BE2C (cell line): ENCODE measurements around the gene PON3.

Experiments
- DNase-seq: peaks from one replicate; pipeline ENCODE4 v3.0.0-alpha.2; 2020
- H3K27me3 ChIP-seq: fragments of 250-450 bp; sonication (Bioruptor Pico); 2 replicates; pipeline ENCODE4 v1.5.1; 2020; ENCODE audit warnings: mild to moderate bottlenecking
- H3K36me3 ChIP-seq: fragments of 250-450 bp; sonication (Bioruptor Pico); 2 replicates; pipeline ENCODE4 v1.5.1; 2020; ENCODE audit warnings: mild to moderate bottlenecking
- H3K4me1 ChIP-seq: fragments of 250-450 bp; sonication (Bioruptor Pico); 2 replicates; pipeline ENCODE4 v1.5.1; 2020
- H3K4me3 ChIP-seq: 2 replicates; pipeline ENCODE4 v1.5.1; 2011; ENCODE audit warnings: low read depth, low read length
- H3K9me3 ChIP-seq: fragments of 250-450 bp; sonication (Bioruptor Pico); 2 replicates; pipeline ENCODE4 v1.5.1; 2020
- CTCF ChIP-seq: IDR thresholded peaks from 2 replicates; pipeline ENCODE4 v1.5.1; 2012; ENCODE audit warnings: mild to moderate bottlenecking, low read depth, low read length

Gene PON3

GRCh38 chr7:95330204-95330960 lies 65.8 kb downstream of the PON3 start:
- no peak for TF ChIP-seq CTCF
- Histone ChIP-seq H3K9me3 (no peaks in the 10 kb centered on the region), H3K4me3 (no peak overlapping the region), H3K4me1 (no peaks in the 10 kb centered on the region), H3K36me3 (no peaks in the 10 kb centered on the region), H3K27me3 (no peaks in the 10 kb centered on the region)
- DNase-seq: no peak

GRCh38 chr7:95327356-95327755 lies 68.8 kb downstream of the PON3 start:
- Histone ChIP-seq H3K4me1 (no peaks in the 10 kb centered on the region), H3K27me3 (no peaks in the 10 kb centered on the region), H3K36me3 (no peaks in the 10 kb centered on the region), H3K4me3 (no peak overlapping the region), H3K9me3 (no peaks in the 10 kb centered on the region)
- no peak for DNase-seq
- TF ChIP-seq CTCF: no peak

GRCh38 chr7:95324431-95324830 lies 71.7 kb downstream of the PON3 start, which contains the start of gene PON1:
TSS of gene PON1 (minus strand) at chr7:95324532. CDS start at chr7:95324475, 57 bp downstream.
- no peak for TF ChIP-seq CTCF
- Histone ChIP-seq H3K4me1 (no peaks in the 10 kb centered on the region), H3K36me3 (no peaks in the 10 kb centered on the region), H3K27me3 (no peaks in the 10 kb centered on the region), H3K4me3 (no peak within 1 kb of the TSS), H3K9me3 (no peaks in the 10 kb centered on the region)
- no peak for DNase-seq

- Histone ChIP-seq H3K27me3 (no peaks in the 10 kb centered on the region), H3K36me3 (no peaks in the 10 kb centered on the region), H3K4me1 (no peaks in the 10 kb centered on the region), H3K9me3 (no peaks in the 10 kb centered on the region), H3K4me3 (no peak overlapping the region)
- TF ChIP-seq CTCF: no peak
- DNase-seq: no peak
Measured at GRCh38 chr7:95323410-95324129, 72.6 kb downstream of the PON3 start.

- Histone ChIP-seq H3K27me3 (no peaks in the 10 kb centered on the region), H3K4me3 (no peak overlapping the region), H3K36me3 (no peaks in the 10 kb centered on the region), H3K9me3 (no peaks in the 10 kb centered on the region), H3K4me1 (no peaks in the 10 kb centered on the region)
- DNase-seq: no peak
- no peak for TF ChIP-seq CTCF
Measured at GRCh38 chr7:95322854-95323253, 73.3 kb downstream of the PON3 start.

GRCh38 chr7:95322396-95322795 lies 73.8 kb downstream of the PON3 start:
- Histone ChIP-seq H3K27me3 (no peaks in the 10 kb centered on the region), H3K36me3 (no peaks in the 10 kb centered on the region), H3K9me3 (no peaks in the 10 kb centered on the region), H3K4me3 (no peak overlapping the region), H3K4me1 (no peaks in the 10 kb centered on the region)
- DNase-seq: no peak
- no peak for TF ChIP-seq CTCF
